B cell (primary cell): Measurements from ENCODE around the gene PKDREJ. TPM values are rescaled to one million over a fixed set of nuclear protein-coding genes. Genes with fewer than 3 reads are reported as not detected.
A peak's percentile ranks its signal among the peaks of the same experiment; 100 is the strongest.

Experiments used
- ATAC-seq: fragments of 200-7000 bp; cut with Tn5 transposase; one replicate; pipeline ENCODE4 v1.10.0; 2021; ENCODE audit warnings: low read depth, mild to moderate bottlenecking, moderate number of reproducible peaks, moderate library complexity
- CTCF ChIA-PET: fragments of 350-600 bp; sonication (Branson Sonifier 250); formaldehyde crosslinking; loops from one replicate; lab custom pipeline; 2021; ENCODE audit warnings: antibody characterized with exemption, inconsistent platforms; lab: Charles Lee
- POLR2A ChIA-PET: fragments of 350-600 bp; sonication (Branson Sonifier 250); formaldehyde crosslinking; loops from one replicate; lab custom pipeline; 2021; ENCODE audit warnings: antibody characterized with exemption; lab: Charles Lee
- DNase-seq: peaks from one replicate; pipeline ENCODE4 v3.0.0; 2013
- H2AFZ ChIP-seq: 2 replicates; pipeline ENCODE4 v1.6.1; 2012; ENCODE audit warnings: mild to moderate bottlenecking, low read depth, low read length; ENCODE audit not compliant: insufficient read depth, poor library complexity, severe bottlenecking
- H3K27ac ChIP-seq, 2 donors: 1 replicate in 1 of 2; 2 replicates in 1 of 2; pipeline ENCODE4 v1.5.1; 2012 to 2013; ENCODE audit warnings: low read length in 2 of 2, mild to moderate bottlenecking in 2 of 2, moderate library complexity in 1 of 2
- H3K27me3 ChIP-seq, 4 experiments: fragments of 200-600 bp in 1 of 4; sonication (generic) in 1 of 4; replicated peaks in 1 of 4; 1 replicate in 2 of 4; 2 replicates in 2 of 4; pipeline versions ENCODE4 v1.6.1 to v1.7.0; 2013 to 2016; ENCODE audit warnings: low read length in 3 of 4, mild to moderate bottlenecking in 2 of 4, mixed read lengths in 1 of 4, moderate library complexity in 1 of 4; ENCODE audit not compliant: insufficient read depth in 4 of 4, control insufficient read depth in 3 of 4; ENCODE audit errors: control extremely low read depth in 1 of 4
- H3K36me3 ChIP-seq, 2 experiments: replicated peaks in 1 of 2; 1 replicate in 1 of 2; 2 replicates in 1 of 2; pipeline versions ENCODE4 v1.6.1 to v1.7.1; 2013; ENCODE audit warnings: low read length in 1 of 2; ENCODE audit not compliant: insufficient read depth in 2 of 2, control insufficient read depth in 1 of 2; ENCODE audit errors: control extremely low read depth in 1 of 2, extremely low read depth in 1 of 2
- H3K4me1 ChIP-seq, 2 donors: fragments of 200-600 bp in 1 of 2; sonication (generic) in 1 of 2; 1 replicate in 1 of 2; 2 replicates in 1 of 2; pipeline versions ENCODE4 v1.5.1 to v1.6.1; 2013 to 2017; ENCODE audit warnings: low read length in 2 of 2; ENCODE audit not compliant: control insufficient read depth in 2 of 2, insufficient read depth in 2 of 2
- H3K4me2 ChIP-seq: replicated peaks from 2 replicates; pipeline ENCODE3; 2012; ENCODE audit warnings: mild to moderate bottlenecking, low read depth, low read length; ENCODE audit not compliant: poor library complexity, severe bottlenecking
- H3K4me3 ChIP-seq, 5 experiments: fragments of 200-600 bp in 1 of 5; sonication (generic) in 1 of 5; 1 replicate in 3 of 5; 2 replicates in 2 of 5; pipeline versions ENCODE4 v1.5.1 to v1.7.0; 2011 to 2016; ENCODE audit warnings: low read length in 4 of 5, mild to moderate bottlenecking in 4 of 5, low read depth in 2 of 5, control low read depth in 1 of 5, moderate library complexity in 1 of 5; ENCODE audit not compliant: insufficient read depth in 1 of 5; ENCODE audit errors: control extremely low read depth in 1 of 5, extremely low read depth in 1 of 5
- H3K79me2 ChIP-seq: fragments of 200-600 bp; sonication (generic); one replicate; pipeline ENCODE4 v1.6.0; 2016; ENCODE audit warnings: low read length; ENCODE audit not compliant: control insufficient read depth, insufficient read depth
- H3K9ac ChIP-seq: fragments of 200-600 bp; sonication (generic); 2 replicates; pipeline ENCODE4 v1.6.1; 2017; ENCODE audit warnings: mild to moderate bottlenecking, low read length, moderate library complexity
- H3K9me3 ChIP-seq, 3 donors: one replicate each; pipeline versions ENCODE4 v1.6.1 to v1.7.1; 2013; ENCODE audit warnings: low read length in 2 of 3; ENCODE audit not compliant: control insufficient read depth in 2 of 3, insufficient read depth in 1 of 3; ENCODE audit errors: control extremely low read depth in 1 of 3
- H4K20me1 ChIP-seq: 2 replicates; pipeline ENCODE4 v1.6.0; 2012; ENCODE audit warnings: mild to moderate bottlenecking, low read length; ENCODE audit not compliant: insufficient read depth, control insufficient read depth, poor library complexity, severe bottlenecking
- H3K27ac Mint-ChIP-seq: one replicate; pipeline ENCODE4 v1.8.0; 2021; ENCODE audit warnings: mixed read lengths
- H3K27me3 Mint-ChIP-seq: one replicate; pipeline ENCODE4 v1.8.0; 2021; ENCODE audit warnings: mixed read lengths
- H3K4me1 Mint-ChIP-seq: one replicate; pipeline ENCODE4 v1.8.0; 2021; ENCODE audit warnings: mixed read lengths
- H3K4me3 Mint-ChIP-seq: one replicate; pipeline ENCODE4 v1.8.0; 2021; ENCODE audit warnings: mixed read lengths
- H3K9me3 Mint-ChIP-seq: one replicate; pipeline ENCODE4 v1.8.0; 2022; ENCODE audit warnings: mixed read lengths; ENCODE audit not compliant: insufficient read depth
- CTCF ChIP-seq: fragments of 200-600 bp; IDR thresholded peaks from one replicate; pipeline ENCODE4 v1.8.0; 2022; ENCODE audit warnings: antibody characterized with exemption, mild to moderate bottlenecking
- EZH2 ChIP-seq: IDR thresholded peaks from 2 replicates; pipeline ENCODE4 v1.6.1; 2012; ENCODE audit warnings: borderline replicate concordance, low read depth, mild to moderate bottlenecking, moderate library complexity, low read length; ENCODE audit not compliant: insufficient read depth, poor library complexity, severe bottlenecking
- WGBS: methylation state at CpG from one replicate; pipeline ENCODE4 v1.1.5; 2013; ENCODE audit warnings: missing lambda C conversion rate; ENCODE audit not compliant: insufficient coverage; 5-methylcytosine and 5-hydroxymethylcytosine counted together
- intact Hi-C: fragments of 100-400 bp; cut with micrococcal nuclease; formaldehyde crosslinking; loops from one replicate; pipeline ENCODE4 v1.10.0; 2022
- polyA plus RNA-seq: library from polyadenylated mRNA; depleted of rRNA; stranded (reverse); fragments of >200 nt; gene quantifications from 2 replicates; pipeline ENCODE4 v1.2.3, GENCODE V29; 2012
- total RNA-seq, 2 donors: library from RNA; stranded (reverse); fragments of 120-200 nt in 1 of 2; gene quantifications; 1 replicate in 1 of 2; 2 replicates in 1 of 2; pipeline versions ENCODE4 v1.2.3 to v1.2.4, GENCODE V29; 2013 to 2022

Gene PKDREJ
- total and polyA plus RNA-seq, 2 donors (not counting 1 experiment from before 2014, with no cell fraction given) = not detected

- H3K27ac Mint-ChIP-seq = peak overlapping the region; percentile 99
- no peak for TF ChIP-seq CTCF
- ATAC-seq = no peak
- Histone ChIP-seq H3K4me3 (peak overlapping the region in 3 of 5 experiments; percentile 53 to 71 (median 63)), H3K27me3 (peaks cover 0 to 5% (median 2%) of the 10 kb centered on the region in 4 experiments), H3K36me3 (peaks cover 0 to 2% of the 10 kb centered on the region in 2 experiments), H4K20me1 (no peaks in the 10 kb centered on the region), H3K4me1 (peaks cover 29 to 39% of the 10 kb centered on the region in 2 donors), H2AFZ (peak overlapping the region; percentile 91), H3K4me2 (peak overlapping the region; percentile 99), H3K79me2 (peaks cover 5% of the 10 kb centered on the region), H3K9ac (peak overlapping the region; percentile 72), H3K27ac (peak overlapping the region; percentile 88 to 95), H3K9me3 (peaks cover 0 to 19% (median 0%) of the 10 kb centered on the region in 3 donors)
- DNase-seq = peak; percentile 21
- no peaks in the 10 kb centered on the region for H3K27me3 Mint-ChIP-seq
- ChIA-PET CTCF (interaction anchor here (0.6 to 2.4 kb wide), 10 partner anchors 14 to 723 kb away, joined by 3 to 21 read pairs (median 4); partner anchors contain the start of genes PPARA and TTC38), POLR2A (interaction anchor here (0.6 to 1.9 kb wide), 6 partner anchors 33 to 281 kb away, joined by 3 to 11 read pairs (median 4); partner anchors contain the start of genes CDPF1 and PKDREJ)
- peak overlapping the region; percentile 85 for H3K4me3 Mint-ChIP-seq
- no peaks in the 10 kb centered on the region for H3K9me3 Mint-ChIP-seq
- WGBS = 83% methylated on average over 4 of the region's 4 CpGs
- intact Hi-C loops = no loop called here
- H3K4me1 Mint-ChIP-seq = peaks cover 44% of the 10 kb centered on the region
Measured at GRCh38 chr22:46295277-46295971, 32.3 kb upstream of the PKDREJ start.

DNA sequence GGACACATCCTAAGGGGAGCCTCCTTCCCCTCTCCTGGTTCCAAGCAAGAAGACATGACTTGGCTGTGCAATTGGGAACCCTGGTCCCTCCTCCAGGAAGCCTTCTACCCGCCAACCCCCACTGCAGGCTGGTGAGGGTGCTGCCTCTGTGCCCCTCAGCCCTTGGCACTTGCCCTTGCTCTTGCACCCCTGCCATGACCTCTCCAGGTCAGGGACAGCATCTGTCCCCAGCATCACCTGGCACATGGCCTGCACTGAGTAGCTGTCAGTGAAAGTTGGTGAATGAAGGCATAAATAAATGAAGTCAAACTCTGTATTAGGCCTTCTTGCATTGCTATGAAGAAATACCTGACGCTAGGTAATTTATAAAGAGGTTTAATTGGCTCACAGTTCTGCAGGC, 31.6 kb upstream of the PKDREJ start:
- no peaks in the 10 kb centered on the region for H3K27me3 Mint-ChIP-seq
- no peak overlapping the region for H3K9ac ChIP-seq
- H3K27me3 ChIP-seq = peaks cover 0 to 5% (median 2%) of the 10 kb centered on the region in 4 experiments
- TF ChIP-seq EZH2 (no peak), CTCF (no peak)
- DNase-seq = no peak
- H3K4me3 Mint-ChIP-seq = peak overlapping the region; percentile 85
- H3K36me3 ChIP-seq = peaks cover 0 to 2% of the 10 kb centered on the region in 2 experiments
- no peak overlapping the region for H3K27ac ChIP-seq
- no peaks in the 10 kb centered on the region for H4K20me1 ChIP-seq
- peak overlapping the region; percentile 99 for H3K27ac Mint-ChIP-seq
- ChIA-PET POLR2A (interaction anchor here (0.6 kb wide), 1 partner anchor 132 kb away, joined by 4 read pairs; no protein-coding TSS in a partner anchor), CTCF (interaction anchor here (1.6 to 2.4 kb wide), 4 partner anchors 14 to 289 kb away, joined by 3 to 21 read pairs (median 8); no protein-coding TSS in a partner anchor)
- H3K4me2 ChIP-seq = no peak overlapping the region
- no peak overlapping the region for H3K4me3 ChIP-seq
- H2AFZ ChIP-seq = no peak overlapping the region
- H3K9me3 ChIP-seq = peaks cover 0 to 19% (median 0%) of the 10 kb centered on the region in 3 donors
- intact Hi-C loops = no loop called here
- H3K79me2 ChIP-seq = peaks cover 5% of the 10 kb centered on the region
- no peak for ATAC-seq
- H3K4me1 ChIP-seq = peaks cover 29 to 40% of the 10 kb centered on the region in 2 donors
- H3K9me3 Mint-ChIP-seq = no peaks in the 10 kb centered on the region
- 96% methylated on average over 2 of the region's 2 CpGs for WGBS
- peaks cover 49% of the 10 kb centered on the region for H3K4me1 Mint-ChIP-seq
